NCI-H345 (cell line): Measurements from ENCODE around the gene HDAC3.

Source experiments
- DNase-seq: peaks from one replicate; lab custom pipeline; 2025; lab: John Stamatoyannopoulos, UW

Gene HDAC3

DNA sequence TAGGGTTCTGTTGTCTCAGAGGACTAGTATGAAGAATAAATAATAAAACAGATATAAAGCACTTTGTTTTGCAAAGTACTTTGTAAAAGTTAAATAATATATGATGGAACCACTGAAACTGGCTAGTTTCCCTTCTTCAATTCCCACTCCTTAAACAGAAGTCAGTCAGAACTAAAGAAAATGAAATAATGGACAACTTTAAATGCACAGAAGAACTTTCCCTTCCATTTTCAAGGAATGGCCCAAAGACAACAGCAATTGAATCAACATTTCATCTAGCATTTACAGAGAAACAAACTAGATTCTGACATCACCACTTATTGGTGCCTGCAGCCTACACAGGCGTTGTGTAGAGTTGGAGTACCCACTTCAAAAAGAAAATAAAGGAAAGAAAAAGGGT lies 34.0 kb downstream of the HDAC3 start:
- no peak for DNase-seq

DNA sequence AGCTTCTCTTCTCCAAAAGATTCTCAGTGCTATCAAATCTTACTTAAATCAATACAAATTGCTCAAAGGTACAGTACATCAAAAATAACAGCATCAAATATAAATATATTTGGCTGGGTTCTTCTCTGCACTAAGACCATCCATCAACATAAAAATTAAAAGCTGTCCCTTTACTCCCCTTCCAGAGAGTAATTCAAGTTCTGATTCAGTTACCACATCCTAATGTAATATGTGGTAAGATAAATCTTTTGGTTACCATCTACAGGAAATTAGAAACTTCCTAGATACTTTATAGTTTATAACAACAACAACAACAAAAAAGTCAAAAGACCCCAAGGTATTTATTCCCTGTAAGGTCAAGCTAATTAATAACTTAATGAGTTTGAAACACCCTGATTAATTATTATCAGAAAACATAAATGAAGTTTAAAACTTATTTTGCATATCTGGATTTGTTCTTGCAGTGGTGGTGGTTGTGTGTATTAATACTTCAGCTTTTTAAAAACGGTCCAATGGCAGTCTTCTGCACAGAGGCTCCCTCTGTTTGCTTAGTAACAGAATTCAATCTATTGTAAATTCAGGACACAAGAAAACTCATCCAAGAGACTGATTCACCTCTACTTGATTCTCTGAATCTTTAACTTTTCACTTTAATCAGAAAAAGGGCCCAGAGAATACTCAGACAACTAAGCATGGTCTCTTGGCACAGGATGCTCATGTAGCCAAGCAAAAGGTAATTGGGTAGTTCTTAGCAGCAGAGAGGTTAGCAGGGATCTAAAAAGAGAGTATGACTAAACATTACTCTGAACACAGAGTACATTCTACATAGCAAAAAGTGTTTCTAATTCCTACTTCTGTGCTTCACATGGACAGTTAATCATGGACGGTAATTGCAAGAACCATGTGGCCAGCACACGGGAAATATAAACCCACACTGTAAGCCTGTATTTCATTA lies 38.0 kb downstream of the HDAC3 start:
- DNase-seq, result no peak

DNA sequence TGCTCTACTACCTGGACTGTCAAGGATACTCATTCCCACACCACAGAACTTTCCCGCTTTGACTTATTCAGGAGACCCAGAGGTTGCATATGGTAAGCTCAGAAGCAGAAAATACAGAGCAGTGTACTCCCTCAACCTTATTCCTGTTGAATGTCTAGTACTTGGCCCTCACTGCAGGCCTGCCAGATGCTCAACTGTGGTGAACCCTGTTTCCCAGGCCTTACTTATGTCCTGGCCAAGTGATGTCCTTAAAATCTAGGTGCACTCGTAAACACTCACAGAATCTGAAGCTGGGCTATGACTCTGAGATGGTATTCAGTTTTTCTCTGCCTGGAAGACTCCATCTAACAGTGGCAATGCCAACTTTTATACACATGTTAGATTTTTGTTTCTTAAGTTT lies 38.8 kb downstream of the HDAC3 start:
- no peak for DNase-seq

DNA sequence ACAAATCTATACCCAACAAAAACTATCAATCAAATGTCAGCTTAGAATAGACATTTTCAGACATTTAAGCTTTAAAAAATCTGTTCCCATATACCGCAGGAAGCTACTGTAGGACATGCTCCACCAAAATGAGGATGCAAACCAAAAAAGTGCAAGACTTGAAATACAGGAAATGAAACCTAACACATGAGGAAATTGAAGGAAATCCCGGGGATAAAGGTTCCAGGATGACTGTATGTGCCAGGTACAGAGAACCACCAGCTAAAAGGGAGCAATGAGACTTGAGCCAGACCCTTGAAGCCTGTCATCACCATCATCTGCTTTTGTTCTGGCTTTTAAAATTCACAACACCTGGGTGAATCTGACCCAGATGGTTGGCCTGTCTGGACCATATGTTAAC lies 39.3 kb downstream of the HDAC3 start:
- no peak for DNase-seq

DNA sequence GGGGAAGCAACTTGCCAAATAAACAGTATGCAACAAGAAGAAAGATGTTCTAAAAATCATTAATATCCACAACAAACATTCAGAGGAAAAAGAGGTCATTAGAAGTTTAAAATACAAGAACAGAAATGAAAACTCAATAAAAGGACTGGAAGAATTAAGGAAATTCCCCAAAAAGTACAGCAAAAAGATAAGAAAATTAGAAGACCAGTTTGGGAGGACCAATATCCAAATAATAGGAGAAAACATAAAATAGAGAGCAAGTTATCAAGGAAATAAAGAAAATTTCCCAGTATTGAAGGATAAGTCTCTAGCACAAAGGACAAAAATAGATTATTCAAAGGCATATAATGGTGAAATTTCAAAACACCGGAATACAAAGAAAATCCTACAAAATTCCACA lies 39.8 kb downstream of the HDAC3 start:
- DNase-seq, result no peak

DNA sequence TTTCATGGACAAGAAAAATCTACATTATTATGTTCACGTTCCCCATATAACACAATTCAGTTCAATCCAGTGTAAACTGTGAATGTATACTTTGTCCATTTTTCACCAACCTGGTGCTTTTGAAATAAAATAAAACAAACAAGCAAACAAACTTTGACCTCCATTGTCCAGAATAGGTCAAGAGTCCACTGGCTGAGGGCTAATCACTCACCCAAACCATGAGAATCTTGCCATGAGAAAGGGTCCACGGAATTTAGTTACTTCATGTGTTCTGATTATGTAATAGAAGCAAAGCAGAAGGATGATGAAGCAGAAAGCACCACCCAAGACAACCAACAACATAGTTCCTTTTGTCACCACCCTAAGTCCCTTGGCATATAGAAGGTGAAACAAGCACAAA lies 46.5 kb downstream of the HDAC3 start:
- no peak for DNase-seq

DNA sequence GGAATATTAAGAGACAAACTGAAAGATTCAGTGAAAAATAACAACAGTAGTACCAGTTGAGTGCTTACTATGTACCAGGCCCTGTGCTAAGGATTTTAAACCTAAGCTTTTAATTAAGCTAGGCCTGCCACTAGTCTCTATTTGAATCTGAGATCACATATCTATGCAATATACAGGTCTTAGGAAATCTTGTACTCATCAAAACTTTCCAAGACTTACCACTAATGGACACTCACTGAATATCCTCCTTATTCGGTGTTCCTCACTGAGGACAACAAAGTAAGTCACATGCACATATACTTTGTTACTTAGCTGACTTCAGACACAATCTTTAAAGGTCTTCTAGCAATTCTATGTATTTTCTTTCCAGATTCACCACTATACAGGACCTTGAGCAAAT lies 50.4 kb downstream of the HDAC3 start:
- no peak for DNase-seq

DNA sequence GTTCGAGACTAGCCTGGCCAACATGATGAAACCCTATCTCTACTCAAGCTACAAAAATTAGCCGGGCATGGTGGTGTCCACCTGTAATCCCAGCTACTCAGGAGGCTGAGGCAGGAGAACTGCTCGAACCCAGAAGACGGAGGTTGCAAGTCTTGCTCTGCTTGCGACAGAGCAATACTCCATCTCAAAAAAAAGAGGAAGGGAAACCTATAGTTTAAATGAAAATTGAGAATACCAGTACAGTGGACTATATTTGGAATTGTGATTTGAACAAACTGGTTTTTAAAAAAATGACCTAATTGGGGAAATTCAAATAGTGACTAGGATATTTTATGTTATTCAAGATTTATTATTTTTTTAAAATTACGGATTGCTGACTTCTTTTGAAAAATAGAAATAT lies 51.1 kb downstream of the HDAC3 start:
- DNase-seq, result no peak

DNA sequence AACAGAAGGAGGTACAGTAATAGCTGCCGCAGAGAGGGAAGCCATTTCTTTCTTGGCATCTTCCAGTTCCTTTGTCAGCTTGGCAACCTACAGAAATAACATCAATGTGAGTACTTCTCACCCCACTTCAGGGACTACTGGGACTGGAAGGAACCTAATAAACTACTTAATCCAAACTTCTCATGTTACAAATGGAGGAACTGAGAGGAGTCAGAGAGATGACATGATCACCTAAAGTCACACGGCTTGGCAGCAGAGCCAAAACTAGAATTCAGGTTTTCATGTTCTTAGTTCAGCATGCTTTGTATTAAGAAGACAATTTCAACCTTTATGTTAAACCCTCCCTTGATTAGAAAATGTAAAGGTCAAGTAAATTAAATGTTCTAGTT lies 62.5 kb downstream of the HDAC3 start:
- no peak for DNase-seq

DNA sequence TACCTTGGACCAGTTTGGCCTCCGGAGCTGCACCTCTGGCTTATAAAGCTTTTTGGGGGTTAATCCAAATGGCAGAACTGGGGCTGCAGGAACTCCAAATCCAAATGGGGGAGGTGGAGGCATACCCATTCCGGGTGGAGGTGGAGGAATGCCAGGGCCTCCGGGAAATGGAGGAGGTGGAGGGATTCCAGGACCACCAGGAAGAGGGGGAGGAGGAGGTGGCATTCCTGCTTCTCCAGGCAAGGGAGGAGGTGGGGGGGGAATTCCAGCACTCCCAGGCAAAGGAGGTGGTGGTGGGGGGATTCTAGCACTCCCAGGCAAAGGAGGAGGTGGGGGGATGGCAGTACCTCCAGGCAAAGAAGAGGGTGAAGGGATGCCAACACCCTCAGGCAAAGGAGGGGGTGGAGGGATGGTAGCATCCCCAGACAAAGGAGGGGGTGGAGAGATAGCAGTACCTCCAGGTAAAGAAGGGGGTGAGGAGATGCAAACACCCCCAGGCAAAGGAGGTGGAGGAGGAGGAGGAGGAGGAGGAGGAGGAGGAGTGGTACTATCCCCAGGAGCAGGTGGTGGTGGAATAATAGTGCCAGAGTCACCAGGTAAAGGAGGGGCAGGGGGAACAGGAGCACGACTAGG lies 63.0 kb downstream of the HDAC3 start:
- no peak for DNase-seq
